ENCODE results near the gene DTNA. TPM values are rescaled to one million over a fixed set of nuclear protein-coding genes. Genes with fewer than 3 reads are reported as not detected.

The DTNA gene
- total and polyA plus RNA-seq, 2 of the 8 experiments (the other 6 are each of a cell fraction or from before 2014, with no cell fraction given): 30.2 to 32.7 TPM

DNA sequence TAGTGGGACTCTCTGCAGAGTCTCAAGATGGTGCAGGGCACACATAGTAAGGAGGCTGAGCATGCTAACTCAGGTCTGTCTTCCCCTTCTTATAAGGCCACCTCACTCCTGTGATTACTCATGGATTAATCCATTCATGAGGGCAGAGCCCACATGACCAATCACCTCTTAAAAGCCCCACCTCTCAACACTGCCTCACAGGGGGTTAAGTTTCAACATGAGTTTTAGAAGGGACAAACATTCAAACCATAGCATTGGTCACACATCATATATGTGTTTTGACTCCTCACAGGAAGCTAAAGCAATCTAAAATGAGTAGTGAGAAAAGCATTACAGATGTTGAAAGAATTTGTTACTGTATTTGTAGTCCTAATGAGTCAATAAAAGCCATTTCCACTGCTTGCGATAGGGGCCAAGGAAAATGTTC is 57.5 kb downstream of the DTNA start:
- DNase-seq (ENCODE audit: low read depth in 1 of 2, low spot score in 2 of 2): no peak
- POLR2A ChIA-PET (ENCODE audit: partially characterized antibody): no interaction called here

More for the DNA sequence above, 57.5 kb downstream of the DTNA start:
- no peak overlapping the region for H2BK5ac ChIP-seq (ENCODE audit: low read depth, low read length)
- TF ChIP-seq SIN3A (conservative IDR thresholded peaks at IDR 0.05 in 1 of 2, IDR thresholded peaks at IDR 0.05 in 1 of 2; ENCODE audit: low read depth in 1 of 2, low read length in 2 of 2) (no peak), JUN (IDR thresholded peaks at IDR 0.05; ENCODE audit: low read depth, low read length) (no peak), TEAD4 (IDR thresholded peaks at IDR 0.05; ENCODE audit: low read depth, low read length) (no peak), KDM1A (IDR thresholded peaks at IDR 0.05; ENCODE audit: borderline replicate concordance, low read length) (no peak), NANOG (IDR thresholded peaks at IDR 0.05; ENCODE audit: insufficient read depth, low read depth, low read length, poor library complexity, severe bottlenecking) (no peak), POLR2AphosphoS5 (IDR thresholded peaks at IDR 0.05; ENCODE audit: low read depth, low read length) (no peak)
- TF ChIP-seq, protein P1, sequence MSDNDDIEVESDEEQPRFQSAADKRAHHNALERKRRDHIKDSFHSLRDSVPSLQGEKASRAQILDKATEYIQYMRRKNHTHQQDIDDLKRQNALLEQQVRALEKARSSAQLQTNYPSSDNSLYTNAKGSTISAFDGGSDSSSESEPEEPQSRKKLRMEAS (IDR thresholded peaks at IDR 0.05): no peak
- H2BK15ac ChIP-seq (ENCODE audit: low read length): no peak overlapping the region
- H4K8ac ChIP-seq (ENCODE audit: extremely low read depth, insufficient read depth, low read length): no peak overlapping the region
- CTCF ChIA-PET (ENCODE audit: partially characterized antibody): interaction anchor here (0.9 to 1.3 kb wide), 3 partner anchors 17 to 528 kb away, joined by 3 read pairs; no protein-coding TSS in a partner anchor
- H3K4ac ChIP-seq (replicated peaks; ENCODE audit: insufficient read length, low read depth, low read length): no peak overlapping the region
- no peaks in the 10 kb centered on the region for H3K23me2 ChIP-seq (ENCODE audit: low read depth, low read length)
- no peak overlapping the region for H3K56ac ChIP-seq (replicated peaks; ENCODE audit: insufficient read length, low read depth, low read length)
- no peak overlapping the region for H4K91ac ChIP-seq (replicated peaks; ENCODE audit: insufficient read length, low read length)
- no peak overlapping the region for H3K23ac ChIP-seq (ENCODE audit: insufficient read length)
- no peaks in the 10 kb centered on the region for H3K4me1 ChIP-seq (replicated peaks in 1 of 4; ENCODE audit: control insufficient read depth in 3 of 4, insufficient read depth in 4 of 4, low read length in 3 of 4)
- H3K9ac ChIP-seq (replicated peaks in 1 of 4; ENCODE audit: extremely low read depth in 1 of 4, low read depth in 3 of 4, low read length in 3 of 4): no peak overlapping the region
- no peaks in the 10 kb centered on the region for H3K27me3 ChIP-seq (replicated peaks in 1 of 4; ENCODE audit: control insufficient read depth in 3 of 4, extremely low read depth in 1 of 4, insufficient read depth in 3 of 4, low read length in 3 of 4)
- no peaks in the 10 kb centered on the region for H4K20me1 ChIP-seq (replicated peaks in 1 of 2; ENCODE audit: control insufficient read depth in 1 of 2, insufficient read depth in 2 of 2, low read length in 2 of 2)
- no peak for FAIRE-seq
- H4K5ac ChIP-seq (ENCODE audit: insufficient read length, low read depth, low read length): no peak overlapping the region
- no peak overlapping the region for H3K27ac ChIP-seq (ENCODE audit: low read depth, low read length)
- no peaks in the 10 kb centered on the region for H3K79me2 ChIP-seq (ENCODE audit: control insufficient read depth in 1 of 2, insufficient read depth in 2 of 2, low read length in 2 of 2)
- no peak overlapping the region for H3K4me3 ChIP-seq (ENCODE audit: extremely low read depth in 1 of 4, insufficient read depth in 2 of 4, low read depth in 3 of 4, low read length in 4 of 4)
- no peaks in the 10 kb centered on the region for H3K36me3 ChIP-seq (ENCODE audit: control insufficient read depth in 2 of 4, insufficient read depth in 4 of 4, low read length in 3 of 4)
- no peaks in the 10 kb centered on the region for H3K79me1 ChIP-seq (ENCODE audit: low read depth, low read length)
- no peak overlapping the region for H2AFZ ChIP-seq (ENCODE audit: low read length)
- 82% methylated on average over 1 of the region's 1 CpG; no CpG with 5 or more reads in 1 of the 2 experiments for WGBS, 2 experiments (ENCODE audit: extremely low coverage in 1 of 2, insufficient coverage in 1 of 2, insufficient read length in 1 of 2, insufficient replicate concordance in 2 of 2, low coverage in 1 of 2, low lambda C conversion rate in 2 of 2, missing lambda C conversion rate in 1 of 2)
- H3K14ac ChIP-seq (ENCODE audit: insufficient read length): no peak overlapping the region
- no peaks in the 10 kb centered on the region for H3K9me3 ChIP-seq (ENCODE audit: insufficient read depth in 2 of 2, low read depth in 1 of 2, low read length in 1 of 2)
- H2BK12ac ChIP-seq (ENCODE audit: low read depth, low read length): no peak overlapping the region
- H3K4me2 ChIP-seq (ENCODE audit: insufficient read depth in 1 of 2, low read depth in 2 of 2, low read length in 2 of 2): no peak overlapping the region
- H2BK20ac ChIP-seq (ENCODE audit: low read length): no peak overlapping the region
- H2AK5ac ChIP-seq (ENCODE audit: low read depth, low read length): no peak overlapping the region
- no peak overlapping the region for H3K18ac ChIP-seq (ENCODE audit: extremely low read depth, low read length)
- no peak overlapping the region for H2BK120ac ChIP-seq (replicated peaks; ENCODE audit: low read depth, low read length)
